Calu3 (cell line): Measurements from ENCODE around the gene LRP5. TPM values are rescaled to one million over a fixed set of nuclear protein-coding genes. Genes with fewer than 3 reads are reported as not detected.

Experiments
- BruUV-seq: library from RNA; stranded (reverse); fragments of 400-500 nt; replicated peaks from 2 replicates; lab custom pipeline; 2021; lab: Mats Ljungman, UMichigan
- CTCF ChIA-PET: fragments of 300-600 bp; sonication (Branson Sonifier 250); formaldehyde crosslinking; loops from one replicate; lab custom pipeline; 2022; ENCODE audit warnings: antibody characterized with exemption; lab: Charles Lee
- DNase-seq: peaks from one replicate; pipeline ENCODE4 v3.0.0; 2022
- H3K27ac Mint-ChIP-seq: one replicate; pipeline ENCODE4 v1.8.0; 2022; ENCODE audit warnings: mixed read lengths; ENCODE audit not compliant: unreplicated experiment
- H3K27me3 Mint-ChIP-seq: one replicate; pipeline ENCODE4 v1.8.0; 2022; ENCODE audit warnings: mixed read lengths; ENCODE audit not compliant: unreplicated experiment
- H3K36me3 Mint-ChIP-seq: one replicate; pipeline ENCODE4 v1.8.0; 2022; ENCODE audit warnings: mild to moderate bottlenecking, moderate library complexity, mixed read lengths; ENCODE audit not compliant: insufficient read depth, unreplicated experiment
- H3K4me1 Mint-ChIP-seq: one replicate; pipeline ENCODE4 v1.8.0; 2022; ENCODE audit warnings: mild to moderate bottlenecking, low read depth, mixed read lengths; ENCODE audit not compliant: unreplicated experiment
- H3K4me3 Mint-ChIP-seq: one replicate; pipeline ENCODE4 v1.8.0; 2022; ENCODE audit warnings: mild to moderate bottlenecking, low read depth, moderate library complexity, mixed read lengths; ENCODE audit not compliant: unreplicated experiment
- H3K9me3 Mint-ChIP-seq: one replicate; pipeline ENCODE4 v1.8.0; 2022; ENCODE audit warnings: low read depth, mixed read lengths; ENCODE audit not compliant: unreplicated experiment
- CTCF ChIP-seq: fragments of 200-600 bp; IDR thresholded peaks from one replicate; pipeline ENCODE4 v1.8.0; 2022; ENCODE audit warnings: antibody characterized with exemption; ENCODE audit not compliant: unreplicated experiment
- intact Hi-C: fragments of 100-400 bp; cut with micrococcal nuclease; formaldehyde crosslinking; loops from one replicate; pipeline ENCODE4 v1.10.0; 2022; ENCODE audit not compliant: unreplicated experiment
- total RNA-seq: library from RNA; stranded (reverse); gene quantifications from 2 replicates; pipeline ENCODE4 v1.2.3, GENCODE V29; 2022

The LRP5 gene
- total RNA-seq, 1 experiment from 2014 or later, result 82.0 TPM

GRCh38 chr11:68329978-68330699 is 17.7 kb downstream of the LRP5 start:
- peaks cover 8% of the 10 kb centered on the region for H3K36me3 Mint-ChIP-seq
- CTCF ChIA-PET, result no interaction called here
- H3K27me3 Mint-ChIP-seq, result no peaks in the 10 kb centered on the region
- no peaks in the 10 kb centered on the region for H3K9me3 Mint-ChIP-seq
- intact Hi-C loops, result no loop called here
- BruUV-seq, result no TSS peak
- no peak overlapping the region for H3K4me3 Mint-ChIP-seq
- no peak for TF ChIP-seq CTCF
- no peak for DNase-seq
- H3K27ac Mint-ChIP-seq, result no peak overlapping the region
- peaks cover 42% of the 10 kb centered on the region for H3K4me1 Mint-ChIP-seq

GRCh38 chr11:68330700-68331337 is 18.4 kb downstream of the LRP5 start:
- TF ChIP-seq CTCF, result no peak
- Mint-ChIP-seq H3K27me3 (no peaks in the 10 kb centered on the region), H3K27ac (no peak overlapping the region), H3K4me1 (peaks cover 42% of the 10 kb centered on the region), H3K4me3 (peak overlapping the region; percentile 49), H3K36me3 (peaks cover 8% of the 10 kb centered on the region), H3K9me3 (no peaks in the 10 kb centered on the region)
- intact Hi-C loops, result no loop called here
- BruUV-seq, result no TSS peak
- no peak for DNase-seq
- CTCF ChIA-PET, result interaction anchor here (0.7 kb wide), 1 partner anchor 13 kb away, joined by 3 read pairs; no protein-coding TSS in a partner anchor

- Mint-ChIP-seq H3K27ac (peak overlapping the region; percentile 51), H3K4me1 (peaks cover 42% of the 10 kb centered on the region), H3K36me3 (peaks cover 8% of the 10 kb centered on the region), H3K9me3 (no peaks in the 10 kb centered on the region), H3K4me3 (peak overlapping the region; percentile 49), H3K27me3 (no peaks in the 10 kb centered on the region)
- no peak for TF ChIP-seq CTCF
- intact Hi-C loops, result no loop called here
- CTCF ChIA-PET, result interaction anchor here (0.7 kb wide), 1 partner anchor 13 kb away, joined by 3 read pairs; no protein-coding TSS in a partner anchor
- no peak for DNase-seq
- BruUV-seq, result no TSS peak
Observed at GRCh38 chr11:68331338-68331947, 19.1 kb downstream of the LRP5 start.

GRCh38 chr11:68332186-68332585 is 19.8 kb downstream of the LRP5 start:
- no peak for TF ChIP-seq CTCF
- CTCF ChIA-PET, result interaction anchor here (0.5 to 0.7 kb wide), 2 partner anchors 22 to 33 kb away, joined by 3 to 4 read pairs; no protein-coding TSS in a partner anchor
- no peak overlapping the region for H3K27ac Mint-ChIP-seq
- intact Hi-C loops, result no loop called here
- no peak overlapping the region for H3K4me3 Mint-ChIP-seq
- no peaks in the 10 kb centered on the region for H3K9me3 Mint-ChIP-seq
- H3K36me3 Mint-ChIP-seq, result peaks cover 8% of the 10 kb centered on the region
- BruUV-seq, result no TSS peak
- DNase-seq, result no peak
- H3K4me1 Mint-ChIP-seq, result peaks cover 42% of the 10 kb centered on the region
- no peaks in the 10 kb centered on the region for H3K27me3 Mint-ChIP-seq
